OCI-LY7 (cell line): ENCODE measurements around the gene MIA2. TPM values are rescaled to one million over a fixed set of nuclear protein-coding genes. Genes with fewer than 3 reads are reported as not detected.
"Not testable (repeated sequence)": the region's sequence is repeated elsewhere in the genome, so short reads cannot be mapped to it uniquely, and the experiment has no call there.

Experiments used
- BruUV-seq: library from RNA; stranded (reverse); fragments of 400-500 nt; replicated peaks from 2 replicates; lab custom pipeline; 2021; lab: Mats Ljungman, UMichigan
- CTCF ChIA-PET: fragments of 300-600 bp; sonication (Branson Sonifier 250); formaldehyde crosslinking; loops from one replicate; lab custom pipeline; 2022; ENCODE audit warnings: antibody characterized with exemption; ENCODE audit not compliant: unreplicated experiment; lab: Charles Lee
- POLR2A ChIA-PET: fragments of 300-600 bp; sonication (Branson Sonifier 250); formaldehyde crosslinking; loops from one replicate; lab custom pipeline; 2022; ENCODE audit warnings: antibody characterized with exemption; lab: Charles Lee
- DNase-seq: peaks from one replicate; pipeline ENCODE4 v3.0.0-alpha.2; 2015; ENCODE audit warnings: low spot score
- H2AFZ ChIP-seq: fragments of 200-600 bp; sonication (generic), shearing (Covaris generic); 2 replicates; pipeline ENCODE4 v1.6.1; 2014; ENCODE audit warnings: mild to moderate bottlenecking, antibody characterized with exemption, low read length, moderate library complexity
- H3K27ac ChIP-seq: fragments of 200-600 bp; sonication (generic); 2 replicates; pipeline ENCODE4 v1.5.1; 2014; ENCODE audit warnings: mixed run types, low read depth, mild to moderate bottlenecking, moderate library complexity, low read length, inconsistent platforms; ENCODE audit not compliant: poor library complexity, severe bottlenecking
- H3K36me3 ChIP-seq: fragments of 200-600 bp; sonication (generic); 2 replicates; pipeline ENCODE4 v1.6.1; 2014; ENCODE audit warnings: mild to moderate bottlenecking, antibody characterized with exemption, low read length, moderate library complexity, mixed read lengths; ENCODE audit not compliant: insufficient read depth
- H3K4me1 ChIP-seq: fragments of 200-600 bp; sonication (generic); 2 replicates; pipeline ENCODE4 v1.5.1; 2014; ENCODE audit warnings: mild to moderate bottlenecking, low read length; ENCODE audit not compliant: insufficient read depth, poor library complexity, severe bottlenecking
- H3K4me2 ChIP-seq: fragments of 200-600 bp; sonication (generic); 2 replicates; pipeline ENCODE4 v1.6.1; 2014; ENCODE audit warnings: mild to moderate bottlenecking, low read length
- H3K4me3 ChIP-seq: fragments of 200-600 bp; sonication (generic); 2 replicates; pipeline ENCODE4 v1.5.1; 2014; ENCODE audit warnings: mild to moderate bottlenecking, low read depth, low read length; ENCODE audit not compliant: poor library complexity, severe bottlenecking
- H3K79me2 ChIP-seq: fragments of 200-600 bp; sonication (generic); 2 replicates; pipeline ENCODE4 v1.6.1; 2016; ENCODE audit warnings: low read depth, mild to moderate bottlenecking, low read length, moderate library complexity, mixed read lengths; ENCODE audit not compliant: insufficient read depth
- H3K9me2 ChIP-seq: fragments of 200-600 bp; sonication (generic); 2 replicates; pipeline ENCODE4 v1.6.1; 2016; ENCODE audit warnings: mild to moderate bottlenecking, low read length, mixed read lengths; ENCODE audit not compliant: insufficient read depth
- H3K9me3 ChIP-seq: fragments of 200-600 bp; sonication (generic); 2 replicates; pipeline ENCODE4 v1.6.1; 2014; ENCODE audit warnings: mild to moderate bottlenecking, mixed run types, low read length, mixed read lengths
- H4K20me1 ChIP-seq: fragments of 200-600 bp; sonication (generic); 2 replicates; pipeline ENCODE4 v1.6.1; 2014; ENCODE audit warnings: mild to moderate bottlenecking, antibody characterized with exemption, low read length, moderate library complexity, mixed read lengths; ENCODE audit not compliant: insufficient read depth
- EZH2phosphoT487 ChIP-seq: fragments of 200-600 bp; sonication (generic); IDR thresholded peaks from 2 replicates; pipeline ENCODE4 v1.6.1; 2018; ENCODE audit warnings: low read depth, borderline replicate concordance, mild to moderate bottlenecking, mixed run types, antibody characterized with exemption, low read length, moderate library complexity, mixed read lengths
- intact Hi-C: fragments of 100-400 bp; cut with micrococcal nuclease; formaldehyde crosslinking; loops from one replicate; pipeline ENCODE4 v1.10.0; 2022; ENCODE audit not compliant: unreplicated experiment
- total RNA-seq, 2 experiments: library from RNA; depleted of rRNA in 1 of 2; stranded (reverse); fragments of >200 nt in 1 of 2; shearing (Covaris generic) in 1 of 2; gene quantifications; 2 replicates each; pipeline ENCODE4 v1.2.3, GENCODE V29; 2014 to 2022
- TF ChIP-seq, protein P1 (sequence below): fragments of 200-600 bp; sonication (generic); conservative IDR thresholded peaks from 2 replicates; pipeline ENCODE4 v1.5.1; 2014; ENCODE audit warnings: mild to moderate bottlenecking, antibody characterized with exemption, low read length, moderate library complexity, mixed read lengths

The MIA2 gene
- total RNA-seq, 2 experiments from 2014 or later: 20.2 to 28.3 TPM

DNA sequence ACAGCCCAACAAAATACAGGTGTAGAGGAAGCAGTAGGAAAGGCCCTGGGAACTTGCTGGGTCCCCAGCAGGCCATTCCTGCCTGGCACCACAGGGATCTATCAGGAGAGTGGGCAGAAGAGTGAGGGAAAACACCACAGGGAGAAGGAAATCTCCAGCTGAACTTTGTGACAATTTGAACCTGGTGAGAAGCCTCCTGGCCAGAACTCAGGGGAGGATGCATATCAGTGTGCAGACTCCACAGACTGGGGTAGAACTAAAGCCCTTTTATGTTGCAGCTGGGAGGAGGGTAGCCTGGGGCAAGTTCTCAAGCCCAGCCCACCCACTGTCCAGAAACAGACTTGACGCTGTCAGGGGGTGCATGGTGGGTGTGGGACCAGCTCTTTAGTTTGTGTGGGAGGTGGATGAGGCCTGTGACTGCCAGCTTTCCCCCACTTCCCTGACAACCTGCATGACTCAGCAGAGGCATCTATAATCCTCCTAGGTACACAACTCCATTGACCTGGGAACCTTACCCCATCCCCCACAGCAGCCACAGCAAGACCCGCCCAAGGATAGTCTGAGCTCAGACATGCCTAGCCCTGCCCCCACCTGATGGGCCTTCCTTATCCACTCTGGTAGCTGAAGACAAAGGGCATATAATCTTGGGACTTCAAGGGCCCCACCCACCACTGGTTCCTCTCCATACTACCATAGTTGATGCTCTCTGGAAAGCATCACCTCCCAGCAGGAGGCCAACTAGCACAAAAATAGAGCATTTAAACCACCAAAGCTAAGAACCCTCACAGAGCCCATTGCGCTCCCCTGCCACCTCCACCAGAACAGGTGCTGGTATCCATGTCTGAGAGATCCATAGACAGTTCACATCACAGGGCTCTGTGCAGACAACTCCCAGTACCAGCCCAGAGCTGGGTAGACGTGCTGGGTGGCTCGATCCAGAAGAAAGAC, 29.8 kb upstream of the MIA2 start:
- Histone ChIP-seq H3K79me2 (no peaks in the 10 kb centered on the region), H3K4me1 (no peaks in the 10 kb centered on the region), H3K27ac (no peak overlapping the region), H3K36me3 (no peaks in the 10 kb centered on the region), H2AFZ (no peak overlapping the region), H4K20me1 (no peaks in the 10 kb centered on the region), H3K9me3 (no peaks in the 10 kb centered on the region), H3K4me2 (no peak overlapping the region), H3K4me3 (no peak overlapping the region), H3K9me2 (no peaks in the 10 kb centered on the region)
- ChIA-PET CTCF (interaction anchor here (0.6 kb wide), 1 partner anchor 173 kb away, joined by 3 read pairs; no protein-coding TSS in a partner anchor), POLR2A (interaction anchor here (1.5 kb wide), 1 partner anchor 28 kb away, joined by 4 read pairs; no protein-coding TSS in a partner anchor)
- intact Hi-C loops: no loop called here
- BruUV-seq: no TSS peak
- no peak for TF ChIP-seq EZH2phosphoT487
- TF ChIP-seq, protein P1, sequence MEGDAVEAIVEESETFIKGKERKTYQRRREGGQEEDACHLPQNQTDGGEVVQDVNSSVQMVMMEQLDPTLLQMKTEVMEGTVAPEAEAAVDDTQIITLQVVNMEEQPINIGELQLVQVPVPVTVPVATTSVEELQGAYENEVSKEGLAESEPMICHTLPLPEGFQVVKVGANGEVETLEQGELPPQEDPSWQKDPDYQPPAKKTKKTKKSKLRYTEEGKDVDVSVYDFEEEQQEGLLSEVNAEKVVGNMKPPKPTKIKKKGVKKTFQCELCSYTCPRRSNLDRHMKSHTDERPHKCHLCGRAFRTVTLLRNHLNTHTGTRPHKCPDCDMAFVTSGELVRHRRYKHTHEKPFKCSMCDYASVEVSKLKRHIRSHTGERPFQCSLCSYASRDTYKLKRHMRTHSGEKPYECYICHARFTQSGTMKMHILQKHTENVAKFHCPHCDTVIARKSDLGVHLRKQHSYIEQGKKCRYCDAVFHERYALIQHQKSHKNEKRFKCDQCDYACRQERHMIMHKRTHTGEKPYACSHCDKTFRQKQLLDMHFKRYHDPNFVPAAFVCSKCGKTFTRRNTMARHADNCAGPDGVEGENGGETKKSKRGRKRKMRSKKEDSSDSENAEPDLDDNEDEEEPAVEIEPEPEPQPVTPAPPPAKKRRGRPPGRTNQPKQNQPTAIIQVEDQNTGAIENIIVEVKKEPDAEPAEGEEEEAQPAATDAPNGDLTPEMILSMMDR: no peak
- no peak for DNase-seq

DNA sequence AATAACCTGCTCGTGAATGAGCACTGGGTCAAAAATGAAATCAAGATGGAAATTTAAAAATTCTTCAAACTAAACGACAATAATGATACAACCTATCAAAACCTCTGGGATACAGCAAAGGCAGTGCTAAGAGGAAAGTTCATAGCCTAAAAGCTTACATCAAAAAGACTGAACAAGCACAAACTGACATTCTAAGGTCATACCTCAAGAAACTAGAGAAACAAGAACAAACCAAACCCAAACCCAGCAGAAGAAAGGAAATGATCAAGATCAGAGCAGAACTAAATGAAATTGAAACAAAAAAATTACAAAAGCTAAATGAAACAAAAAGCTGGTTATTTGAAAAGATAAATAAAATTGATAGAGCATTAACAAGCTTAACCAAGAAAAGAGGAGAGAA, 26.3 kb upstream of the MIA2 start:
- H3K79me2 ChIP-seq, H3K4me2 ChIP-seq, DNase-seq, H3K4me1 ChIP-seq, intact Hi-C loops, H3K27ac ChIP-seq, H4K20me1 ChIP-seq, H2AFZ ChIP-seq, H3K4me3 ChIP-seq, H3K9me3 ChIP-seq, CTCF ChIA-PET, H3K36me3 ChIP-seq, H3K9me2 ChIP-seq, BruUV-seq: not testable (repeated sequence)
- POLR2A ChIA-PET: interaction anchor here (0.6 to 1.0 kb wide), 3 partner anchors 11 to 91 kb away, joined by 3 to 6 read pairs (median 4); no protein-coding TSS in a partner anchor

DNA sequence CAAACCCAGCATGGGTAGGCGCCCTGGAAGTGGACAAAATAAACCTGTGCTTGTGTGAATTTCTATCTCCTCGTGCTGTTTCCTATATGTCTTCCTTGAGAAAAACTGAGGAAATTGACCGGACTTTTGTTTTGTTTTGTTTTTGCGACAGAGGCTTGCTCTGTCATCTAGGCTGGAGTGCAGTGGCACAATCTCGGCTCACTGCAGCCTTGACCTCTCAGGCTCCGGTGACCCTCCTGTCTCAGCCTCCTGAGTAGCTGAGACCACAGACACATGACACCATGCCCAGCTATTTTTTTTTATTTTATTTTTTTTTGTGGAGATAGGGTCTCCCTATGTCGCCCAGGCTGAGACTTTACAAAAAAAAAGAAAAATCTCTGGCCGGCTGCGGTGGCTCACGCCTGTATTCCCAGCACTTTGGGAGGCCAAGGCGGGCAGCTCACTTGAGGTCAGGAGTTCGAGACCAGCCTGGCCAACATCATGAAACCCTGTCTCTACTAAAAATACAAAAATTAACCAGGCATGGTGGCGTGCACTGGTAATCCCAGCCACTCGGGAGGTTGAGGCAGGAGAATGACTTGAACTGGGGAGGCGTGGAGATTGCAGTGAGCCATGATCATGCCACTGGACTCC, 22.5 kb upstream of the MIA2 start:
- CTCF ChIA-PET: no interaction called here
- no peaks in the 10 kb centered on the region for H4K20me1 ChIP-seq
- BruUV-seq: no TSS peak
- H3K27ac ChIP-seq: no peak overlapping the region
- no peak for DNase-seq
- intact Hi-C loops: no loop called here
- no peaks in the 10 kb centered on the region for H3K36me3 ChIP-seq
- no peak overlapping the region for H2AFZ ChIP-seq
- H3K79me2 ChIP-seq: no peaks in the 10 kb centered on the region
- TF ChIP-seq, protein P1: no peak
- TF ChIP-seq EZH2phosphoT487: no peak
- no peaks in the 10 kb centered on the region for H3K9me2 ChIP-seq
- POLR2A ChIA-PET: no interaction called here
- no peaks in the 10 kb centered on the region for H3K9me3 ChIP-seq
- no peak overlapping the region for H3K4me3 ChIP-seq
- H3K4me2 ChIP-seq: no peak overlapping the region
- H3K4me1 ChIP-seq: no peaks in the 10 kb centered on the region
